IMR-90 (cell line): ENCODE measurements around the gene KAZN. TPM values are rescaled to one million over a fixed set of nuclear protein-coding genes. Genes with fewer than 3 reads are reported as not detected.

Source experiments
- ATAC-seq: fragments of 200-7000 bp; cut with Tn5 transposase; 2 replicates; pipeline ENCODE4 v1.9.1; 2020; ENCODE audit warnings: low read depth, mild to moderate bottlenecking, moderate library complexity
- BruUV-seq: library from RNA; stranded (reverse); fragments of 400-500 nt; replicated peaks from 2 replicates; lab custom pipeline; 2021; lab: Mats Ljungman, UMichigan
- CTCF ChIA-PET: fragments of 300-600 bp; formaldehyde crosslinking; extraction: SDS; loops from one replicate; lab custom pipeline; 2021; ENCODE audit warnings: antibody characterized with exemption; lab: Yijun Ruan, JAX
- POLR2A ChIA-PET: fragments of 300-600 bp; sonication (Branson Sonifier 250); formaldehyde crosslinking; loops from one replicate; lab custom pipeline; 2022; ENCODE audit warnings: antibody characterized with exemption; ENCODE audit not compliant: unreplicated experiment; lab: Charles Lee
- DNase-seq: peaks from one replicate; pipeline ENCODE4 v3.0.0; 2013
- H2AFZ ChIP-seq: replicated peaks from 2 replicates; pipeline ENCODE3; 2013; ENCODE audit warnings: low read length, mild to moderate bottlenecking; ENCODE audit not compliant: poor library complexity
- H2AK5ac ChIP-seq: 2 replicates; pipeline ENCODE4 v1.6.1; 2013; ENCODE audit warnings: low read depth, low read length, inconsistent platforms
- H2AK9ac ChIP-seq: replicated peaks from 2 replicates; pipeline ENCODE3; 2013; ENCODE audit warnings: mild to moderate bottlenecking, low read depth, low read length, moderate library complexity; ENCODE audit not compliant: poor library complexity
- H2BK120ac ChIP-seq: 2 replicates; pipeline ENCODE4 v1.6.1; 2013; ENCODE audit warnings: low read depth, low read length, inconsistent platforms
- H2BK15ac ChIP-seq: 3 replicates; pipeline ENCODE4 v1.6.1; 2013; ENCODE audit warnings: low read depth, low read length, inconsistent platforms
- H2BK20ac ChIP-seq: 2 replicates; pipeline ENCODE4 v1.6.1; 2013; ENCODE audit warnings: low read depth, mild to moderate bottlenecking, inconsistent platforms, low read length, moderate library complexity
- H2BK5ac ChIP-seq: 2 replicates; pipeline ENCODE4 v1.6.1; 2013; ENCODE audit warnings: mild to moderate bottlenecking, low read depth, low read length, inconsistent platforms; ENCODE audit not compliant: poor library complexity, severe bottlenecking
- H3K14ac ChIP-seq: replicated peaks from 2 replicates; pipeline ENCODE4 v1.6.1; 2013; ENCODE audit warnings: low read depth, low read length, inconsistent platforms
- H3K18ac ChIP-seq: 2 replicates; pipeline ENCODE4 v1.6.1; 2013; ENCODE audit warnings: low read depth, low read length, control low read depth
- H3K23ac ChIP-seq: 2 replicates; pipeline ENCODE4 v1.6.1; 2013; ENCODE audit warnings: low read depth, low read length, inconsistent platforms
- H3K27ac ChIP-seq: 2 replicates; pipeline ENCODE4 v1.5.1; 2013; ENCODE audit warnings: mild to moderate bottlenecking, control low read depth, low read length; ENCODE audit not compliant: insufficient read depth
- H3K27me3 ChIP-seq: 2 replicates; pipeline ENCODE4 v1.6.1; 2013; ENCODE audit warnings: low read length; ENCODE audit not compliant: control insufficient read depth, insufficient read depth
- H3K36me3 ChIP-seq: 2 replicates; pipeline ENCODE4 v1.6.1; 2013; ENCODE audit warnings: low read length, mixed read lengths; ENCODE audit not compliant: control insufficient read depth, insufficient read depth
- H3K4ac ChIP-seq: 2 replicates; pipeline ENCODE4 v1.6.1; 2013; ENCODE audit warnings: low read depth, low read length, inconsistent platforms
- H3K4me1 ChIP-seq: 2 replicates; pipeline ENCODE4 v1.6.1; 2013; ENCODE audit warnings: low read length, mixed read lengths; ENCODE audit not compliant: control insufficient read depth, insufficient read depth
- H3K4me2 ChIP-seq: 2 replicates; pipeline ENCODE4 v1.6.1; 2013; ENCODE audit warnings: low read depth, mild to moderate bottlenecking, control low read depth, low read length, moderate library complexity
- H3K4me3 ChIP-seq: 2 replicates; pipeline ENCODE4 v1.5.1; 2013; ENCODE audit warnings: low read depth, mild to moderate bottlenecking, control low read depth, low read length, moderate library complexity; ENCODE audit not compliant: insufficient read depth
- H3K56ac ChIP-seq: 2 replicates; pipeline ENCODE4 v1.6.1; 2013; ENCODE audit warnings: low read length, inconsistent platforms; ENCODE audit not compliant: insufficient read depth; ENCODE audit errors: extremely low read depth
- H3K79me1 ChIP-seq, 2 experiments: 2 replicates each; pipeline ENCODE4 v1.6.1; 2013; ENCODE audit warnings: low read length in 2 of 2, inconsistent platforms in 1 of 2, low read depth in 1 of 2
- H3K9ac ChIP-seq: 2 replicates; pipeline ENCODE4 v1.6.1; 2013; ENCODE audit warnings: low read depth, low read length, control low read depth
- H3K9me1 ChIP-seq: 2 replicates; pipeline ENCODE4 v1.6.1; 2013; ENCODE audit warnings: low read length, inconsistent platforms; ENCODE audit not compliant: insufficient read depth
- H3K9me3 ChIP-seq: 2 replicates; pipeline ENCODE4 v1.6.1; 2013; ENCODE audit warnings: low read length; ENCODE audit not compliant: control insufficient read depth, insufficient read depth
- H4K20me1 ChIP-seq: 2 replicates; pipeline ENCODE4 v1.6.1; 2013; ENCODE audit warnings: low read length, inconsistent platforms; ENCODE audit not compliant: insufficient read depth
- H4K5ac ChIP-seq: 2 replicates; pipeline ENCODE4 v1.6.1; 2013; ENCODE audit warnings: mild to moderate bottlenecking, low read depth, low read length, control low read depth
- H4K8ac ChIP-seq, 2 experiments: 2 replicates each; pipeline ENCODE4 v1.6.1; 2013; ENCODE audit warnings: low read depth in 2 of 2, low read length in 2 of 2, control low read depth in 1 of 2, inconsistent platforms in 1 of 2
- H4K91ac ChIP-seq: 2 replicates; pipeline ENCODE4 v1.6.1; 2013; ENCODE audit warnings: low read depth, low read length, inconsistent platforms; ENCODE audit not compliant: insufficient read depth
- CEBPB ChIP-seq: IDR thresholded peaks from 2 replicates; pipeline ENCODE4 v1.6.1; 2012; ENCODE audit warnings: low read depth, low read length, improper control_type of control experiment
- ELK1 ChIP-seq: fragments of 150-350 bp; IDR thresholded peaks from 2 replicates; pipeline ENCODE4 v1.6.1; 2016; ENCODE audit warnings: low read depth, mild to moderate bottlenecking, low read length, moderate library complexity, borderline replicate concordance
- FOS ChIP-seq: fragments of 150-350 bp; IDR thresholded peaks from 2 replicates; pipeline ENCODE4 v1.6.1; 2016; ENCODE audit warnings: low read depth, low read length
- MXI1 ChIP-seq: IDR thresholded peaks from 2 replicates; pipeline ENCODE4 v1.6.1; 2012; ENCODE audit warnings: low read depth, mild to moderate bottlenecking, low read length, moderate library complexity, borderline replicate concordance
- RCOR1 ChIP-seq: IDR thresholded peaks from 2 replicates; pipeline ENCODE4 v1.6.1; 2012; ENCODE audit warnings: mild to moderate bottlenecking, low read length, improper control_type of control experiment; ENCODE audit not compliant: insufficient replicate concordance
- SMC3 ChIP-seq: fragments of 150-350 bp; IDR thresholded peaks from 2 replicates; pipeline ENCODE4 v1.6.1; 2016; ENCODE audit warnings: low read depth, mild to moderate bottlenecking, antibody characterized with exemption, low read length, moderate library complexity
- WGBS, 2 experiments: methylation state at CpG; one replicate each; pipeline versions ENCODE4 v1.1.5 to v1.1.7; 2013; ENCODE audit warnings: missing lambda C conversion rate in 2 of 2; ENCODE audit not compliant: insufficient read length in 1 of 2; ENCODE audit errors: extremely low coverage in 2 of 2; 5-methylcytosine and 5-hydroxymethylcytosine counted together
- dilution Hi-C: fragments of 300-500 bp; cut with HindIII; formaldehyde crosslinking; loops from one replicate; pipeline ENCODE4 v1.14.3; 2018; ENCODE audit warnings: low sequenced_read_pairs; ENCODE audit not compliant: unreplicated experiment
- in situ Hi-C: fragments of 300-500 bp; cut with MboI; formaldehyde crosslinking; loops from 3 replicates; pipeline ENCODE4 v1.14.3; 2019; ENCODE audit warnings: low sequenced_read_pairs, inconsistent platforms, mixed read lengths
- intact Hi-C: fragments of 100-400 bp; cut with micrococcal nuclease; formaldehyde crosslinking; loops from 2 replicates; pipeline ENCODE4 v1.10.0; 2022
- polyA plus RNA-seq, 3 experiments: library from polyadenylated mRNA; depleted of rRNA; stranded (reverse); fragments of >200 nt; gene quantifications; 2 replicates each; pipeline ENCODE4 v1.2.3, GENCODE V29; 2012; ENCODE audit warnings: low replicate concordance in 1 of 3
- total RNA-seq: library from RNA; depleted of rRNA; stranded (reverse); fragments of >200 nt; gene quantifications from 2 replicates; pipeline ENCODE4 v1.2.3, GENCODE V29; 2012
- TF ChIP-seq, protein P1 (sequence below): conservative IDR thresholded peaks from 2 replicates; pipeline ENCODE4 v1.5.1; 2012; ENCODE audit warnings: mild to moderate bottlenecking, low read depth, low read length, improper control_type of control experiment

The KAZN gene
- total and polyA plus RNA-seq, 2 of the 4 experiments (the other 2 are of a cell fraction): 5.2 to 10.5 TPM

GRCh38 chr1:14600405-14601112, 2.1 kb downstream of the KAZN start:
- dilution Hi-C loops: no loop called here
- in situ Hi-C loops: no loop called here
- POLR2A ChIA-PET: no interaction called here
- H4K8ac ChIP-seq: no peak overlapping the region
- H3K18ac ChIP-seq: no peak overlapping the region
- TF ChIP-seq, protein P1, sequence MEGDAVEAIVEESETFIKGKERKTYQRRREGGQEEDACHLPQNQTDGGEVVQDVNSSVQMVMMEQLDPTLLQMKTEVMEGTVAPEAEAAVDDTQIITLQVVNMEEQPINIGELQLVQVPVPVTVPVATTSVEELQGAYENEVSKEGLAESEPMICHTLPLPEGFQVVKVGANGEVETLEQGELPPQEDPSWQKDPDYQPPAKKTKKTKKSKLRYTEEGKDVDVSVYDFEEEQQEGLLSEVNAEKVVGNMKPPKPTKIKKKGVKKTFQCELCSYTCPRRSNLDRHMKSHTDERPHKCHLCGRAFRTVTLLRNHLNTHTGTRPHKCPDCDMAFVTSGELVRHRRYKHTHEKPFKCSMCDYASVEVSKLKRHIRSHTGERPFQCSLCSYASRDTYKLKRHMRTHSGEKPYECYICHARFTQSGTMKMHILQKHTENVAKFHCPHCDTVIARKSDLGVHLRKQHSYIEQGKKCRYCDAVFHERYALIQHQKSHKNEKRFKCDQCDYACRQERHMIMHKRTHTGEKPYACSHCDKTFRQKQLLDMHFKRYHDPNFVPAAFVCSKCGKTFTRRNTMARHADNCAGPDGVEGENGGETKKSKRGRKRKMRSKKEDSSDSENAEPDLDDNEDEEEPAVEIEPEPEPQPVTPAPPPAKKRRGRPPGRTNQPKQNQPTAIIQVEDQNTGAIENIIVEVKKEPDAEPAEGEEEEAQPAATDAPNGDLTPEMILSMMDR: no peak
- no peak for TF ChIP-seq SMC3
- TF ChIP-seq MXI1: no peak
- TF ChIP-seq FOS: no peak
- TF ChIP-seq CEBPB: no peak
- TF ChIP-seq RCOR1: no peak
- TF ChIP-seq ELK1: no peak
- H3K23ac ChIP-seq: no peak overlapping the region
- WGBS, 2 experiments: 53% methylated on average over 4 of the region's 12 CpGs; no CpG with 5 or more reads in 1 of the 2 experiments
- H3K14ac ChIP-seq: no peak overlapping the region
- no TSS peak for BruUV-seq
- peaks cover 18% of the 10 kb centered on the region for H3K27me3 ChIP-seq
- CTCF ChIA-PET: no interaction called here
- H4K20me1 ChIP-seq: no peaks in the 10 kb centered on the region; the same call in 1 of the 2 replicates
- no peak overlapping the region for H3K9ac ChIP-seq
- DNase-seq (no peak), ATAC-seq (no peak)
- no peak overlapping the region for H3K4ac ChIP-seq
- no peak overlapping the region for H4K91ac ChIP-seq
- intact Hi-C loops: no loop called here
- H3K56ac ChIP-seq: no peak overlapping the region
- no peak overlapping the region for H3K4me3 ChIP-seq
- no peaks in the 10 kb centered on the region for H3K9me1 ChIP-seq
- H2BK5ac ChIP-seq: no peak overlapping the region
- no peaks in the 10 kb centered on the region for H3K9me3 ChIP-seq
- H3K4me1 ChIP-seq: peaks cover 2% of the 10 kb centered on the region; the same call in 1 of the 2 replicates
- H2BK20ac ChIP-seq: no peak overlapping the region
- no peaks in the 10 kb centered on the region for H3K79me1 ChIP-seq
- no peak overlapping the region for H4K5ac ChIP-seq
- no peak overlapping the region for H3K4me2 ChIP-seq
- no peak overlapping the region for H2BK15ac ChIP-seq
- no peak overlapping the region for H2AFZ ChIP-seq
- no peaks in the 10 kb centered on the region for H3K36me3 ChIP-seq
- no peak overlapping the region for H2AK5ac ChIP-seq
- H2AK9ac ChIP-seq: no peak overlapping the region
- H2BK120ac ChIP-seq: no peak overlapping the region
- H3K27ac ChIP-seq: no peak overlapping the region
